ENCODE results near the gene UBL4A.

The UBL4A gene

GRCh38 chrX:154436983-154437752 is 49.2 kb downstream of the UBL4A start, which contains the start of gene GDI1:
TSS of gene GDI1 (plus strand) at chrX:154437154. CDS start at chrX:154437255, 101 bp downstream.
- peak; percentile 66 for DNase-seq (ENCODE audit: low spot score)

- peak; percentile 65 for DNase-seq (ENCODE audit: low spot score)
Measured at GRCh38 chrX:154436374-154436982, 49.9 kb downstream of the UBL4A start.

- DNase-seq (ENCODE audit: low spot score) = no peak
Measured at GRCh38 chrX:154435171-154435733, 51.2 kb downstream of the UBL4A start.

- DNase-seq (ENCODE audit: low spot score) = no peak
Measured at GRCh38 chrX:154434394-154435168, 51.8 kb downstream of the UBL4A start.
